H1 (cell line): ENCODE measurements around the gene CAPN7. TPM values are rescaled to one million over a fixed set of nuclear protein-coding genes. Genes with fewer than 3 reads are reported as not detected.

Experiments used
- CTCF ChIA-PET: fragments of 300-600 bp; sonication (Branson Sonifier 250); formaldehyde crosslinking; loops from one replicate; lab custom pipeline; 2021; ENCODE audit not compliant: partially characterized antibody; lab: Charles Lee
- POLR2A ChIA-PET: fragments of 300-600 bp; sonication (Branson Sonifier 250); formaldehyde crosslinking; loops from one replicate; lab custom pipeline; 2021; ENCODE audit warnings: inconsistent platforms; ENCODE audit not compliant: partially characterized antibody; lab: Charles Lee
- DNase-seq, 2 experiments: peaks; one replicate each; pipeline versions ENCODE4 v3.0.0 to v3.0.0-alpha.2; 2010 to 2022; ENCODE audit warnings: low spot score in 2 of 2, low read depth in 1 of 2, mixed read lengths in 1 of 2
- FAIRE-seq: peaks from 2 replicates; lab custom pipeline; 2011; peaks lifted over from hg19 to GRCh38; lab: Jason Lieb, UNC
- H2AFZ ChIP-seq: 2 replicates; pipeline ENCODE4 v1.8.1; 2012; ENCODE audit warnings: low read length, inconsistent platforms
- H2AK5ac ChIP-seq: 2 replicates; pipeline ENCODE4 v1.6.1; 2013; ENCODE audit warnings: low read depth, low read length
- H2BK120ac ChIP-seq: replicated peaks from 2 replicates; pipeline ENCODE3; 2013; ENCODE audit warnings: low read depth, low read length, inconsistent platforms
- H2BK12ac ChIP-seq: 2 replicates; pipeline ENCODE4 v1.6.1; 2013; ENCODE audit warnings: low read depth, low read length
- H2BK15ac ChIP-seq: 2 replicates; pipeline ENCODE4 v1.6.1; 2013; ENCODE audit warnings: low read length
- H2BK20ac ChIP-seq: 2 replicates; pipeline ENCODE4 v1.6.1; 2013; ENCODE audit warnings: low read length
- H2BK5ac ChIP-seq: 2 replicates; pipeline ENCODE4 v1.6.1; 2013; ENCODE audit warnings: low read depth, low read length
- H3K14ac ChIP-seq: 2 replicates; pipeline ENCODE4 v1.6.1; 2013; ENCODE audit warnings: inconsistent platforms; ENCODE audit not compliant: insufficient read length
- H3K18ac ChIP-seq: 2 replicates; pipeline ENCODE4 v1.6.1; 2013; ENCODE audit warnings: low read length; ENCODE audit errors: extremely low read depth
- H3K23ac ChIP-seq: 2 replicates; pipeline ENCODE4 v1.6.1; 2013; ENCODE audit warnings: inconsistent platforms; ENCODE audit not compliant: insufficient read length
- H3K23me2 ChIP-seq: 2 replicates; pipeline ENCODE4 v1.6.1; 2013; ENCODE audit warnings: low read depth, low read length
- H3K27ac ChIP-seq: 2 replicates; pipeline ENCODE4 v1.6.1; 2011; ENCODE audit warnings: low read depth, low read length, inconsistent platforms
- H3K27me3 ChIP-seq, 4 experiments: replicated peaks in 1 of 4; 1 replicate in 1 of 4; 2 replicates in 3 of 4; pipeline versions ENCODE4 v1.6.1 to v1.8.1; 2011 to 2013; ENCODE audit warnings: low read length in 3 of 4, mild to moderate bottlenecking in 3 of 4, inconsistent platforms in 2 of 4, mixed read lengths in 2 of 4, moderate library complexity in 1 of 4; ENCODE audit not compliant: control insufficient read depth in 3 of 4, insufficient read depth in 3 of 4; ENCODE audit errors: extremely low read depth in 1 of 4
- H3K36me3 ChIP-seq, 4 experiments: 2 replicates each; pipeline versions ENCODE4 v1.6.1 to v1.8.1; 2011 to 2013; ENCODE audit warnings: mild to moderate bottlenecking in 4 of 4, low read length in 3 of 4, moderate library complexity in 2 of 4, control low read depth in 1 of 4, inconsistent platforms in 1 of 4; ENCODE audit not compliant: insufficient read depth in 4 of 4, control insufficient read depth in 2 of 4
- H3K4ac ChIP-seq: replicated peaks from 2 replicates; pipeline ENCODE3; 2013; ENCODE audit warnings: low read length, low read depth, mixed read lengths, inconsistent platforms; ENCODE audit not compliant: insufficient read length
- H3K4me1 ChIP-seq, 4 experiments: replicated peaks in 1 of 4; 1 replicate in 1 of 4; 2 replicates in 3 of 4; pipeline versions ENCODE4 v1.6.1 to v1.8.1; 2011 to 2013; ENCODE audit warnings: low read length in 3 of 4, inconsistent platforms in 2 of 4, mixed read lengths in 1 of 4; ENCODE audit not compliant: insufficient read depth in 4 of 4, control insufficient read depth in 3 of 4
- H3K4me2 ChIP-seq, 2 experiments: 2 replicates each; pipeline versions ENCODE4 v1.6.1 to v1.8.1; 2011 to 2013; ENCODE audit warnings: low read depth in 2 of 2, low read length in 2 of 2, control low read depth in 1 of 2, inconsistent platforms in 1 of 2, mild to moderate bottlenecking in 1 of 2; ENCODE audit not compliant: insufficient read depth in 1 of 2
- H3K4me3 ChIP-seq, 4 experiments: fragments of 200-600, 300-600 bp in 1 of 4; sonication (generic), shearing (Covaris generic), sonication (Bioruptor Twin) in 1 of 4; 2 replicates each; pipeline versions ENCODE4 v1.5.1 to v1.8.1; 2011 to 2016; ENCODE audit warnings: low read length in 4 of 4, low read depth in 3 of 4, control low read depth in 2 of 4, inconsistent platforms in 2 of 4, mild to moderate bottlenecking in 2 of 4, mixed read lengths in 1 of 4, moderate library complexity in 1 of 4; ENCODE audit not compliant: insufficient read depth in 2 of 4; ENCODE audit errors: extremely low read depth in 1 of 4
- H3K56ac ChIP-seq: replicated peaks from 2 replicates; pipeline ENCODE3; 2013; ENCODE audit warnings: low read depth, mild to moderate bottlenecking, mixed read lengths, low read length, inconsistent platforms; ENCODE audit not compliant: insufficient read length
- H3K79me1 ChIP-seq: 2 replicates; pipeline ENCODE4 v1.6.1; 2013; ENCODE audit warnings: low read depth, low read length, control low read depth
- H3K79me2 ChIP-seq, 2 experiments: 2 replicates each; pipeline versions ENCODE4 v1.6.1 to v1.8.1; 2012 to 2013; ENCODE audit warnings: low read length in 2 of 2, mild to moderate bottlenecking in 2 of 2, inconsistent platforms in 1 of 2; ENCODE audit not compliant: insufficient read depth in 2 of 2, control insufficient read depth in 1 of 2
- H3K9ac ChIP-seq, 4 experiments: replicated peaks in 1 of 4; 1 replicate in 1 of 4; 2 replicates in 3 of 4; pipeline versions ENCODE4 v1.6.1 to v1.8.1; 2011 to 2013; ENCODE audit warnings: low read depth in 3 of 4, low read length in 3 of 4, control low read depth in 2 of 4, mild to moderate bottlenecking in 2 of 4, moderate library complexity in 2 of 4, inconsistent platforms in 1 of 4; ENCODE audit errors: extremely low read depth in 1 of 4
- H3K9me3 ChIP-seq, 2 experiments: 2 replicates each; pipeline versions ENCODE4 v1.6.1 to v1.8.1; 2012 to 2013; ENCODE audit warnings: mild to moderate bottlenecking in 2 of 2, moderate library complexity in 2 of 2, control low read depth in 1 of 2, inconsistent platforms in 1 of 2, low read depth in 1 of 2, low read length in 1 of 2, mixed read lengths in 1 of 2; ENCODE audit not compliant: insufficient read depth in 2 of 2
- H4K20me1 ChIP-seq, 2 experiments: replicated peaks in 1 of 2; 2 replicates each; pipeline versions ENCODE3 to v1.8.1; 2011 to 2013; ENCODE audit warnings: inconsistent platforms in 2 of 2, low read length in 2 of 2, mild to moderate bottlenecking in 1 of 2; ENCODE audit not compliant: insufficient read depth in 2 of 2, control insufficient read depth in 1 of 2
- H4K5ac ChIP-seq: 2 replicates; pipeline ENCODE4 v1.6.1; 2013; ENCODE audit warnings: low read length, low read depth, mixed read lengths, inconsistent platforms; ENCODE audit not compliant: insufficient read length
- H4K8ac ChIP-seq: 2 replicates; pipeline ENCODE4 v1.8.0; 2013; ENCODE audit warnings: mild to moderate bottlenecking, moderate library complexity, low read length, inconsistent platforms; ENCODE audit not compliant: insufficient read depth; ENCODE audit errors: extremely low read depth
- H4K91ac ChIP-seq: replicated peaks from 2 replicates; pipeline ENCODE3; 2013; ENCODE audit warnings: low read length, mixed read lengths, inconsistent platforms; ENCODE audit not compliant: insufficient read length
- ASH2L ChIP-seq: fragments of 200-600, 300-600 bp; sonication (generic); IDR thresholded peaks from one replicate; pipeline ENCODE4 v1.7.1; 2017; ENCODE audit warnings: low read length
- CHD1 ChIP-seq: IDR thresholded peaks from 2 replicates; pipeline ENCODE4 v1.6.1; 2012; ENCODE audit warnings: low read depth, low read length, improper control_type of control experiment
- EZH2 ChIP-seq: fragments of 200-600 bp; sonication (generic); IDR thresholded peaks from 2 replicates; pipeline ENCODE4 v1.7.1; 2012; ENCODE audit warnings: low read depth, mild to moderate bottlenecking, moderate library complexity, low read length, inconsistent platforms; ENCODE audit not compliant: severe bottlenecking
- FOSL1 ChIP-seq: IDR thresholded peaks from 2 replicates; pipeline ENCODE4 v1.6.1; 2011; ENCODE audit warnings: mild to moderate bottlenecking, low read depth, low read length, moderate library complexity; ENCODE audit not compliant: insufficient read depth
- HDAC2 ChIP-seq, 2 experiments: fragments of 300-600 bp in 1 of 2; sonication (generic) in 1 of 2; IDR thresholded peaks; 2 replicates each; pipeline ENCODE4 v1.6.1; 2011 to 2012; ENCODE audit warnings: low read depth in 2 of 2, low read length in 2 of 2, mild to moderate bottlenecking in 2 of 2, moderate library complexity in 2 of 2, borderline replicate concordance in 1 of 2, inconsistent platforms in 1 of 2
- PHF8 ChIP-seq: fragments of 200-600 bp; sonication (generic); conservative IDR thresholded peaks from 2 replicates; pipeline ENCODE4 v1.7.1; 2012; ENCODE audit warnings: low read depth, mild to moderate bottlenecking, inconsistent platforms, low read length, moderate library complexity
- RFX5 ChIP-seq: IDR thresholded peaks from 2 replicates; pipeline ENCODE4 v1.6.1; 2011; ENCODE audit warnings: low read depth, low read length, improper control_type of control experiment, borderline replicate concordance
- SIX5 ChIP-seq: IDR thresholded peaks from 2 replicates; pipeline ENCODE4 v1.6.1; 2011; ENCODE audit warnings: mild to moderate bottlenecking, low read depth, low read length
- SP1 ChIP-seq: IDR thresholded peaks from 2 replicates; pipeline ENCODE4 v1.6.1; 2011; ENCODE audit warnings: low read depth, low read length
- TAF1 ChIP-seq: IDR thresholded peaks from 2 replicates; pipeline ENCODE4 v1.6.1; 2011; ENCODE audit warnings: mild to moderate bottlenecking, low read depth, low read length
- USF2 ChIP-seq: IDR thresholded peaks from 2 replicates; pipeline ENCODE4 v1.6.1; 2011; ENCODE audit warnings: low read length, improper control_type of control experiment
- WGBS, 2 experiments: shearing (Covaris generic) in 1 of 2; methylation state at CpG; one replicate each; pipeline versions ENCODE4 v1.1.6 to v1.1.7; 2013 to 2015; ENCODE audit warnings: low lambda C conversion rate in 2 of 2, mixed read lengths in 2 of 2, inconsistent platforms in 1 of 2, low coverage in 1 of 2, missing lambda C conversion rate in 1 of 2; ENCODE audit not compliant: insufficient replicate concordance in 2 of 2, insufficient coverage in 1 of 2, insufficient read length in 1 of 2; ENCODE audit errors: extremely low coverage in 1 of 2, missing lambda C conversion rate in 1 of 2; 5-methylcytosine and 5-hydroxymethylcytosine counted together
- polyA plus RNA-seq, 7 experiments: library from polyadenylated mRNA; depleted of rRNA in 3 of 7; stranded (reverse) in 5 of 7; unstranded in 2 of 7; fragments of >200 nt in 5 of 7; fragments of 200-250 nt in 2 of 7; gene quantifications; 1 replicate in 5 of 7; 2 replicates in 1 of 7; 4 replicates in 1 of 7; pipeline versions ENCODE4 v1.2.1 to v1.2.3, GENCODE V29; 2011 to 2013; ENCODE audit warnings: missing spikeins in 2 of 7, mixed read lengths in 2 of 7
- total RNA-seq: library from RNA; stranded (reverse); fragmentation: NEBNext Ultra II Directional; extraction: Animal tissue kit (Norgen Biotek cat#: 25700); gene quantifications from 2 replicates; pipeline ENCODE4 v1.2.1, GENCODE V29; 2021

CAPN7 gene
- total and polyA plus RNA-seq, 2 of the 8 experiments (the other 6 are each of a cell fraction or from before 2014, with no cell fraction given) = 5.3 to 13.2 TPM

- H3K18ac ChIP-seq = no peak overlapping the region
- H3K79me2 ChIP-seq = no peaks in the 10 kb centered on the region
- TF ChIP-seq TAF1 (no peak), USF2 (no peak), ASH2L (no peak), HDAC2 (IDR thresholded peaks at IDR 0.05; ENCODE audit: borderline replicate concordance in 1 of 2, low read depth in 2 of 2, low read length in 2 of 2) (no peak), PHF8 (no peak), EZH2 (no peak), RFX5 (no peak), FOSL1 (no peak), CHD1 (no peak), SIX5 (no peak), SP1 (no peak)
- no peak overlapping the region for H2AFZ ChIP-seq
- FAIRE-seq (no peak), DNase-seq (no peak)
- H2BK5ac ChIP-seq = no peak overlapping the region
- H3K23ac ChIP-seq = no peak overlapping the region
- H3K4ac ChIP-seq = no peak overlapping the region
- H4K5ac ChIP-seq = no peak overlapping the region
- H4K91ac ChIP-seq = no peak overlapping the region
- H2BK120ac ChIP-seq = no peak overlapping the region
- no peaks in the 10 kb centered on the region for H3K9me3 ChIP-seq
- H2BK20ac ChIP-seq = no peak overlapping the region
- H4K20me1 ChIP-seq = peaks cover 0 to 3% of the 10 kb centered on the region in 2 experiments
- H3K27me3 ChIP-seq = no peaks in the 10 kb centered on the region
- H3K79me1 ChIP-seq = no peaks in the 10 kb centered on the region
- POLR2A ChIA-PET = interaction anchor here (0.6 to 1.7 kb wide), 3 partner anchors 40 to 138 kb away, joined by 3 to 5 read pairs (median 3); partner anchors contain the start of gene SH3BP5
- no peak overlapping the region for H2BK15ac ChIP-seq
- H4K8ac ChIP-seq = no peak overlapping the region
- CTCF ChIA-PET = interaction anchor here (0.7 to 15.5 kb wide), 49 partner anchors 9 to 291 kb away, joined by 3 to 227 read pairs (median 5); partner anchors contain the start of genes CAPN7 and SH3BP5
- H2BK12ac ChIP-seq = no peak overlapping the region
- no peak overlapping the region for H3K4me2 ChIP-seq
- no peak overlapping the region for H3K14ac ChIP-seq
- H3K27ac ChIP-seq = no peak overlapping the region
- H3K9ac ChIP-seq = no peak overlapping the region
- H3K36me3 ChIP-seq = no peaks in the 10 kb centered on the region
- H3K4me1 ChIP-seq = no peaks in the 10 kb centered on the region; a peak in 1 of 7 replicates
- 83% methylated on average over 3 of the region's 3 CpGs; no CpG with 5 or more reads in 1 of the 2 experiments for WGBS, 2 experiments
- no peak overlapping the region for H3K4me3 ChIP-seq
- no peak overlapping the region for H2AK5ac ChIP-seq
- no peak overlapping the region for H3K56ac ChIP-seq
- no peaks in the 10 kb centered on the region for H3K23me2 ChIP-seq
These were observed 61.5 kb downstream of the CAPN7 start for GRCh38 chr3:15267502-15267901.
